Mucosa of descending colon (tissue), 3 donors: ENCODE measurements around the gene PCNX1. TPM values are rescaled to one million over a fixed set of nuclear protein-coding genes. Genes with fewer than 3 reads are reported as not detected.
"Not testable (repeated sequence)": the region's sequence is repeated elsewhere in the genome, so short reads cannot be mapped to it uniquely, and the experiment has no call there.

Experiments used
- ATAC-seq: fragments of 200-7000 bp; cut with Tn5 transposase; one replicate; pipeline ENCODE4 v1.9.1; 2020; ENCODE audit warnings: mild to moderate bottlenecking, moderate library complexity
- DNase-seq, 3 donors: peaks; one replicate each; pipeline ENCODE4 v3.0.0-alpha.2; 2020
- H3K36me3 ChIP-seq: fragments of 200-600 bp; one replicate; pipeline ENCODE4 v1.8.0; 2021; ENCODE audit warnings: low read depth, mild to moderate bottlenecking
- H3K4me1 ChIP-seq: fragments of 200-600 bp; one replicate; pipeline ENCODE4 v1.8.0; 2021; ENCODE audit warnings: low read depth, mild to moderate bottlenecking
- H3K4me3 ChIP-seq: fragments of 200-600 bp; one replicate; pipeline ENCODE4 v1.8.0; 2021; ENCODE audit warnings: mild to moderate bottlenecking
- H3K9me3 ChIP-seq: fragments of 200-600 bp; one replicate; pipeline ENCODE4 v1.8.0; 2021; ENCODE audit warnings: mild to moderate bottlenecking
- CTCF ChIP-seq: fragments of 200-600 bp; IDR thresholded peaks from one replicate; pipeline ENCODE4 v1.8.0; 2022; ENCODE audit warnings: antibody characterized with exemption, mild to moderate bottlenecking
- intact Hi-C, 2 donors: fragments of 100-400 bp; cut with DNase I in 1 of 2; cut with micrococcal nuclease in 1 of 2; formaldehyde crosslinking; loops; one replicate each; pipeline versions ENCODE4 v1.11.0 to v1.11.1; 2022; cut with DNase I, micrococcal nuclease
- total RNA-seq, 3 donors: library from RNA; stranded (reverse); fragmentation: NEBNext Ultra II Directional in 2 of 3; extraction: Animal tissue kit (Norgen Biotek cat#: 25700) in 2 of 3; gene quantifications; one replicate each; pipeline versions ENCODE4 v1.2.1 to v1.2.4, GENCODE V29; 2021 to 2023
- donor health status: DM: no; HTN: no; CAD: no; lungs with moderate emphysema.
- donor health status: DM: no; HTN: no; CAD: no.
- donor health status: DM: no; HTN: yes; CAD: no.

PCNX1 gene
- total RNA-seq, 3 donors from 2014 or later, result 27.5 to 49.4 (median 33.5) TPM

- Histone ChIP-seq H3K36me3 (no peaks in the 10 kb centered on the region), H3K4me3 (no peak overlapping the region), H3K4me1 (no peaks in the 10 kb centered on the region), H3K9me3 (peaks cover 12% of the 10 kb centered on the region)
- TF ChIP-seq CTCF, result no peak
- DNase-seq (no peak), ATAC-seq (no peak)
- intact Hi-C loops, result loop anchor here in 1 of 2 donors (5.0 kb wide), 1 partner anchor 100 kb away; no protein-coding TSS in a partner anchor
Measured at GRCh38 chr14:70871863-70872677, 35.2 kb upstream of the PCNX1 start.

- no peak for TF ChIP-seq CTCF
- DNase-seq (no peak), ATAC-seq (no peak)
- Histone ChIP-seq H3K9me3 (peaks cover 12% of the 10 kb centered on the region), H3K4me3 (no peak overlapping the region), H3K36me3 (no peaks in the 10 kb centered on the region), H3K4me1 (no peaks in the 10 kb centered on the region)
- intact Hi-C loops, result loop anchor here in 1 of 2 donors (5.0 kb wide), 1 partner anchor 100 kb away; no protein-coding TSS in a partner anchor
Measured at GRCh38 chr14:70872678-70873020, 34.6 kb upstream of the PCNX1 start.

- intact Hi-C loops, result loop anchor here in 1 of 2 donors (5.0 kb wide), 1 partner anchor 99 kb away; no protein-coding TSS in a partner anchor
- Histone ChIP-seq H3K4me1 (no peaks in the 10 kb centered on the region), H3K4me3 (no peak overlapping the region), H3K36me3 (no peaks in the 10 kb centered on the region), H3K9me3 (peaks cover 12% of the 10 kb centered on the region)
- ATAC-seq, result no peak
- TF ChIP-seq CTCF, result no peak
- DNase-seq, result peak in 1 of 3 donors; percentile 26
Measured at GRCh38 chr14:70873627-70874026, 33.6 kb upstream of the PCNX1 start.

- H3K36me3 ChIP-seq, DNase-seq, H3K9me3 ChIP-seq, H3K4me1 ChIP-seq, intact Hi-C loops, ATAC-seq, H3K4me3 ChIP-seq: not testable (repeated sequence)
Measured at GRCh38 chr14:70875811-70876460, 31.3 kb upstream of the PCNX1 start.

- intact Hi-C loops, result no loop called here
- ATAC-seq, result no peak
- DNase-seq, result no peak
- no peak for TF ChIP-seq CTCF
- no peaks in the 10 kb centered on the region for H3K36me3 ChIP-seq
- no peaks in the 10 kb centered on the region for H3K9me3 ChIP-seq
- no peak overlapping the region for H3K4me3 ChIP-seq
- H3K4me1 ChIP-seq, result no peaks in the 10 kb centered on the region
Measured at GRCh38 chr14:70879448-70879847, 27.8 kb upstream of the PCNX1 start.

- ATAC-seq, intact Hi-C loops, DNase-seq, H3K9me3 ChIP-seq, H3K4me1 ChIP-seq, H3K36me3 ChIP-seq, H3K4me3 ChIP-seq: not testable (repeated sequence)
Measured at GRCh38 chr14:70880888-70881287, 26.4 kb upstream of the PCNX1 start.
